ENCODE data around the gene GMPPA.

DNA sequence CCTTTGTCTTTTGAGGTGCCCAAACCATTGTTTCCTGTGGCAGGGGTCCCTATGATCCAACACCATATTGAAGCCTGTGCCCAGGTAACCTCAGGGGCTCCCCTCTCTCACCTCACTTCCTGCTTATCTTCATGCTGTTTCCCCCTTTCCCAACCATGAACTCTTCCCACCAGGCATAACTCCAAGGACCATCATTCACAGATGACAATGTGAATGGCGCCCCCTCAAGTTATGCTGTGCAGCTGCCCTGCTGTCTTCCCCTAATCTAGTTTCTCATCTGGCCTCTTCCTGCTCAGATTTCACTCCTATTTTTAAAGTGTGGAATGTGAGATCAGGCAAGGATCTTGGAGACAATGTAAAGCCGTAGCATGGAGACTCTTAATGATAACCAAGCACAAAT is 1.4 kb downstream of the GMPPA start:
- TF ChIP-seq POLR2A (IDR thresholded peaks at IDR 0.05) = no peak
- TF ChIP-seq, protein P1, sequence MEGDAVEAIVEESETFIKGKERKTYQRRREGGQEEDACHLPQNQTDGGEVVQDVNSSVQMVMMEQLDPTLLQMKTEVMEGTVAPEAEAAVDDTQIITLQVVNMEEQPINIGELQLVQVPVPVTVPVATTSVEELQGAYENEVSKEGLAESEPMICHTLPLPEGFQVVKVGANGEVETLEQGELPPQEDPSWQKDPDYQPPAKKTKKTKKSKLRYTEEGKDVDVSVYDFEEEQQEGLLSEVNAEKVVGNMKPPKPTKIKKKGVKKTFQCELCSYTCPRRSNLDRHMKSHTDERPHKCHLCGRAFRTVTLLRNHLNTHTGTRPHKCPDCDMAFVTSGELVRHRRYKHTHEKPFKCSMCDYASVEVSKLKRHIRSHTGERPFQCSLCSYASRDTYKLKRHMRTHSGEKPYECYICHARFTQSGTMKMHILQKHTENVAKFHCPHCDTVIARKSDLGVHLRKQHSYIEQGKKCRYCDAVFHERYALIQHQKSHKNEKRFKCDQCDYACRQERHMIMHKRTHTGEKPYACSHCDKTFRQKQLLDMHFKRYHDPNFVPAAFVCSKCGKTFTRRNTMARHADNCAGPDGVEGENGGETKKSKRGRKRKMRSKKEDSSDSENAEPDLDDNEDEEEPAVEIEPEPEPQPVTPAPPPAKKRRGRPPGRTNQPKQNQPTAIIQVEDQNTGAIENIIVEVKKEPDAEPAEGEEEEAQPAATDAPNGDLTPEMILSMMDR (IDR thresholded peaks at IDR 0.05) = no peak
